ENCODE measurements around the gene SORCS3. TPM values are rescaled to one million over a fixed set of nuclear protein-coding genes. Genes with fewer than 3 reads are reported as not detected.

The SORCS3 gene
- total and polyA plus RNA-seq, 2 of the 4 experiments (the other 2 are of a cell fraction): not detected

GRCh38 chr10:104903433-104903832 lies 262.3 kb downstream of the SORCS3 start:
- ATAC-seq (ENCODE audit: low read depth) (no peak), DNase-seq (no peak)
- intact Hi-C loops (cut with micrococcal nuclease) (no loop called here), in situ Hi-C loops (cut with MboI; ENCODE audit: low sequenced_read_pairs) (no loop called here), dilution Hi-C loops (cut with HindIII; ENCODE audit: low sequenced_read_pairs, unreplicated experiment) (no loop called here)
- ChIA-PET POLR2A (ENCODE audit: unreplicated experiment) (no interaction called here), CTCF (no interaction called here)
- Histone ChIP-seq H3K14ac (replicated peaks; ENCODE audit: low read depth, low read length) (no peak overlapping the region), H2AK9ac (replicated peaks; ENCODE audit: low read depth, low read length, poor library complexity) (no peak overlapping the region), H3K36me3 (ENCODE audit: control insufficient read depth, insufficient read depth, low read length) (no peaks in the 10 kb centered on the region), H4K20me1 (ENCODE audit: insufficient read depth, low read length) (no peaks in the 10 kb centered on the region), H3K18ac (ENCODE audit: low read depth, low read length) (no peak overlapping the region), H2AFZ (replicated peaks; ENCODE audit: low read length, poor library complexity) (no peak overlapping the region), H4K91ac (ENCODE audit: insufficient read depth, low read depth, low read length) (no peak overlapping the region), H3K9me3 (ENCODE audit: control insufficient read depth, insufficient read depth, low read length) (peaks cover 10% of the 10 kb centered on the region), H3K27ac (ENCODE audit: insufficient read depth, low read length) (no peak overlapping the region), H2BK20ac (ENCODE audit: low read depth, low read length) (no peak overlapping the region), H3K4ac (ENCODE audit: low read depth, low read length) (no peak overlapping the region), H3K79me1 (ENCODE audit: low read depth in 1 of 2, low read length in 2 of 2) (no peaks in the 10 kb centered on the region), H3K27me3 (ENCODE audit: control insufficient read depth, insufficient read depth, low read length) (no peaks in the 10 kb centered on the region), H4K8ac (ENCODE audit: low read depth in 2 of 2, low read length in 2 of 2) (no peak overlapping the region), H2BK15ac (ENCODE audit: low read depth, low read length) (no peak overlapping the region), H3K4me3 (ENCODE audit: insufficient read depth, low read depth, low read length) (no peak overlapping the region), H2AK5ac (ENCODE audit: low read depth, low read length) (no peak overlapping the region), H4K5ac (ENCODE audit: low read depth, low read length) (no peak overlapping the region), H3K56ac (ENCODE audit: extremely low read depth, insufficient read depth, low read length) (no peak overlapping the region), H2BK120ac (ENCODE audit: low read depth, low read length) (no peak overlapping the region), H3K9ac (ENCODE audit: low read depth, low read length) (no peak overlapping the region), H3K23ac (ENCODE audit: low read depth, low read length) (no peak overlapping the region), H2BK5ac (ENCODE audit: low read depth, low read length, poor library complexity, severe bottlenecking) (no peak overlapping the region), H3K4me1 (ENCODE audit: control insufficient read depth, insufficient read depth, low read length) (no peaks in the 10 kb centered on the region), H3K9me1 (ENCODE audit: insufficient read depth, low read length) (no peaks in the 10 kb centered on the region), H3K4me2 (ENCODE audit: low read depth, low read length) (no peak overlapping the region)
- no TSS peak for BruUV-seq (replicated peaks)
- no CpG with 5 or more reads among the region's 3 CpGs for WGBS, 2 experiments (ENCODE audit: extremely low coverage in 2 of 2, insufficient read length in 1 of 2)
- no peak for TF ChIP-seq POLR2A (IDR thresholded peaks at IDR 0.05; ENCODE audit: low read depth, low read length)
- TF ChIP-seq, protein P1, sequence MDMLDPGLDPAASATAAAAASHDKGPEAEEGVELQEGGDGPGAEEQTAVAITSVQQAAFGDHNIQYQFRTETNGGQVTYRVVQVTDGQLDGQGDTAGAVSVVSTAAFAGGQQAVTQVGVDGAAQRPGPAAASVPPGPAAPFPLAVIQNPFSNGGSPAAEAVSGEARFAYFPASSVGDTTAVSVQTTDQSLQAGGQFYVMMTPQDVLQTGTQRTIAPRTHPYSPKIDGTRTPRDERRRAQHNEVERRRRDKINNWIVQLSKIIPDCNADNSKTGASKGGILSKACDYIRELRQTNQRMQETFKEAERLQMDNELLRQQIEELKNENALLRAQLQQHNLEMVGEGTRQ (IDR thresholded peaks at IDR 0.05; ENCODE audit: low read depth, low read length): no peak
- no peak for TF ChIP-seq NFE2L2 (IDR thresholded peaks at IDR 0.05; ENCODE audit: low read depth, low read length)
- TF ChIP-seq RAD21 (IDR thresholded peaks at IDR 0.05; ENCODE audit: low read length): no peak
- no peak for TF ChIP-seq MXI1 (IDR thresholded peaks at IDR 0.05; ENCODE audit: borderline replicate concordance, low read depth, low read length)
- no peak for TF ChIP-seq SMC3 (IDR thresholded peaks at IDR 0.05; ENCODE audit: low read depth, low read length)
- TF ChIP-seq CHD1 (IDR thresholded peaks at IDR 0.05; ENCODE audit: low read depth, low read length): no peak
- TF ChIP-seq ELK1 (IDR thresholded peaks at IDR 0.05; ENCODE audit: borderline replicate concordance, low read depth, low read length): no peak
- TF ChIP-seq RCOR1 (IDR thresholded peaks at IDR 0.05; ENCODE audit: insufficient replicate concordance, low read length): no peak
- TF ChIP-seq CTCF (conservative IDR thresholded peaks at IDR 0.05; ENCODE audit: low read depth, low read length): no peak
- TF ChIP-seq CEBPB (IDR thresholded peaks at IDR 0.05; ENCODE audit: low read depth, low read length): no peak
- no peak for TF ChIP-seq RFX5 (IDR thresholded peaks at IDR 0.05; ENCODE audit: low read depth, low read length)
- TF ChIP-seq BHLHE40 (IDR thresholded peaks at IDR 0.05; ENCODE audit: low read depth, low read length): no peak

Data from IMR-90 (cell line).